ENCODE results near the gene TIMP3. TPM values are rescaled to one million over a fixed set of nuclear protein-coding genes. Genes with fewer than 3 reads are reported as not detected.

TIMP3 gene
- total and polyA plus RNA-seq, 2 donors (not counting 3 experiments of a cell fraction or from before 2014, with no cell fraction given): 0.22 to 2.0 TPM

DNA sequence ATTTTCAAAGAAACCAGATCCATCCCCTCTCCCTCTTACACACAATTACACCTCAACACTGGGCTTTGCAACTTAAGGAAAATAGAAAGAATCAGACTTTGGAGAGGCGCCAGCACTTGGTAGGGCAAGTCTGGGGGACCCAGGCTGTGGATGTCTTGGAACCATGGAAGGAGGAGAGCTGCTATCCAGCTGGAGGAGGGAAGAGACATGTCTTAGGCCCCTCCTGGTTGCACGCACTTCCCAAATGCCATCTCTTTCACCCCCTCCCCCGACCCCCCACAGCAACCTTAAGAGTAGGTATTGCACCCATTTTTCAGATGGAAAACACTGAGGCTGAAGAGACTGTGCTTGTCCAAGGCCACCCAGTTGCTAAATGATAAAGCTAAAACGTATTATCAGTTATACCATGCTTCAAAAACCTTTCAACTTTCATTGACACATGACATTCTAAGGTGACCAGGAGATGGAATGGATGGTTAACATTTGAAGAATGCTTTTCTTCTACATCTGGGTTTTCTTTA is 3.9 kb downstream of the TIMP3 start:
- Histone ChIP-seq H3K79me2 (ENCODE audit: control insufficient read depth, insufficient read depth, low read length) (no peaks in the 10 kb centered on the region), H3K27ac (ENCODE audit: insufficient read depth, low read depth, low read length) (no peak overlapping the region), H2AFZ (ENCODE audit: low read depth, low read length) (no peak overlapping the region), H3K36me3 (ENCODE audit: control insufficient read depth in 2 of 2, extremely low read depth in 1 of 2, insufficient read depth in 2 of 2, low read length in 2 of 2) (no peaks in the 10 kb centered on the region), H3K9me1 (replicated peaks; ENCODE audit: control insufficient read depth, extremely low read depth, insufficient read depth, low read length) (no peaks in the 10 kb centered on the region), H3K4me3 (replicated peaks in 1 of 3; ENCODE audit: insufficient read depth in 1 of 3, low read depth in 1 of 3, low read length in 3 of 3) (no peak overlapping the region), H3K9ac (replicated peaks; ENCODE audit: extremely low read depth, insufficient read depth, low read length) (no peak overlapping the region), H3K4me2 (ENCODE audit: insufficient read depth, low read length) (no peak overlapping the region), H3K4me1 (ENCODE audit: control insufficient read depth, extremely low read depth, insufficient read depth, low read length) (no peaks in the 10 kb centered on the region), H3K27me3 (ENCODE audit: control insufficient read depth in 2 of 2, insufficient read depth in 2 of 2, low read length in 2 of 2) (peaks cover 9 to 12% of the 10 kb centered on the region in 2 experiments), H3K9me3 (replicated peaks; ENCODE audit: control insufficient read depth, insufficient read depth, low read length) (no peaks in the 10 kb centered on the region), H4K20me1 (replicated peaks; ENCODE audit: control insufficient read depth, extremely low read depth, insufficient read depth, low read length) (no peaks in the 10 kb centered on the region)
- no peak for TF ChIP-seq JUN (IDR thresholded peaks at IDR 0.05; ENCODE audit: borderline replicate concordance, insufficient read depth, insufficient read length, low read depth)
- no peak for TF ChIP-seq MYC (IDR thresholded peaks at IDR 0.05; ENCODE audit: low read depth, low read length)
- TF ChIP-seq MAX (IDR thresholded peaks at IDR 0.05; ENCODE audit: insufficient read depth, insufficient read length): no peak
- FAIRE-seq (no peak), DNase-seq (ENCODE audit: low read depth, low spot score) (no peak)
- ChIA-PET POLR2A (no interaction called here), CTCF (no interaction called here)
- dilution Hi-C loops (cut with MboI; ENCODE audit: extremely low pct_ligation_motif_present, low sequenced_read_pairs): no loop called here
- intact Hi-C loops (cut with micrococcal nuclease): no loop called here
- BruUV-seq (replicated peaks): no TSS peak

DNA sequence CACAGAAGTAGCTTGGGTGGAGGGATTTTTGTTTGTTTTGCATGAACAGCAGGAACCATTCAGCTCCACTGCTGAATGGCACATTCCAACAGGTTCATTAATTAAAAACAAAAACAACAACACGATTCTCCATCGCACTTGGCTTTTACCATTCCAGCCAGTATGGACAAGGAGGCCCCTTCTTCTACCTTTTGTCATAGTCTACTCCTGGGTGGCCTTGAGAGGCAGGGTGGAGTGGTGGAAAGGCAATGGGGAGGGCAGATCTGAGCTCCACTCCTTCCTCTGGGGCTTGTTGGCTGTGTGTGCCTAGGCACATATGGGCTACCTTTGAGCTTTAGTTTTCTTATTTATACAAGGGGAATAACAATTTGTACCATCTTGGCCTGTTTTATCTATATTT is 4.8 kb downstream of the TIMP3 start:
- Histone ChIP-seq H3K9me3 (replicated peaks; ENCODE audit: control insufficient read depth, insufficient read depth, low read length) (no peaks in the 10 kb centered on the region), H3K4me1 (ENCODE audit: control insufficient read depth, extremely low read depth, insufficient read depth, low read length) (no peaks in the 10 kb centered on the region), H3K9ac (replicated peaks; ENCODE audit: extremely low read depth, insufficient read depth, low read length) (no peak overlapping the region), H3K79me2 (ENCODE audit: control insufficient read depth, insufficient read depth, low read length) (no peaks in the 10 kb centered on the region), H3K27ac (ENCODE audit: insufficient read depth, low read depth, low read length) (no peak overlapping the region), H3K9me1 (replicated peaks; ENCODE audit: control insufficient read depth, extremely low read depth, insufficient read depth, low read length) (no peaks in the 10 kb centered on the region), H2AFZ (ENCODE audit: low read depth, low read length) (no peak overlapping the region), H3K4me3 (replicated peaks in 1 of 3; ENCODE audit: insufficient read depth in 1 of 3, low read depth in 1 of 3, low read length in 3 of 3) (no peak overlapping the region), H3K4me2 (ENCODE audit: insufficient read depth, low read length) (no peak overlapping the region), H4K20me1 (replicated peaks; ENCODE audit: control insufficient read depth, extremely low read depth, insufficient read depth, low read length) (no peaks in the 10 kb centered on the region), H3K36me3 (ENCODE audit: control insufficient read depth in 2 of 2, extremely low read depth in 1 of 2, insufficient read depth in 2 of 2, low read length in 2 of 2) (no peaks in the 10 kb centered on the region), H3K27me3 (ENCODE audit: control insufficient read depth in 2 of 2, insufficient read depth in 2 of 2, low read length in 2 of 2) (peaks cover 6 to 7% of the 10 kb centered on the region in 2 experiments)
- DNase-seq (ENCODE audit: low read depth, low spot score): no peak
- FAIRE-seq: no peak
- no TSS peak for BruUV-seq (replicated peaks)
- dilution Hi-C loops (cut with MboI; ENCODE audit: extremely low pct_ligation_motif_present, low sequenced_read_pairs) (no loop called here), intact Hi-C loops (cut with micrococcal nuclease) (no loop called here)
- CTCF ChIA-PET: no interaction called here
- POLR2A ChIA-PET: no interaction called here
- TF ChIP-seq FOS (IDR thresholded peaks at IDR 0.05; ENCODE audit: borderline replicate concordance, insufficient read depth, low read length): no peak
- TF ChIP-seq POLR2A (IDR thresholded peaks at IDR 0.05; ENCODE audit: low read depth, low read length): no peak
- no peak for TF ChIP-seq JUN (IDR thresholded peaks at IDR 0.05; ENCODE audit: borderline replicate concordance, insufficient read depth, insufficient read length, low read depth)
- TF ChIP-seq MYC (IDR thresholded peaks at IDR 0.05; ENCODE audit: low read depth, low read length): no peak
- no peak for TF ChIP-seq EZH2 (IDR thresholded peaks at IDR 0.05; ENCODE audit: borderline replicate concordance, low read depth, low read length, severe bottlenecking)
- TF ChIP-seq POLR2AphosphoS5 (IDR thresholded peaks at IDR 0.05; ENCODE audit: insufficient read depth, low read depth, low read length): no peak
- TF ChIP-seq MAX (IDR thresholded peaks at IDR 0.05; ENCODE audit: insufficient read depth, insufficient read length): no peak
- TF ChIP-seq GATA2 (IDR thresholded peaks at IDR 0.05; ENCODE audit: insufficient read depth, insufficient read length, low read depth, low read length): no peak
- TF ChIP-seq, protein P1, sequence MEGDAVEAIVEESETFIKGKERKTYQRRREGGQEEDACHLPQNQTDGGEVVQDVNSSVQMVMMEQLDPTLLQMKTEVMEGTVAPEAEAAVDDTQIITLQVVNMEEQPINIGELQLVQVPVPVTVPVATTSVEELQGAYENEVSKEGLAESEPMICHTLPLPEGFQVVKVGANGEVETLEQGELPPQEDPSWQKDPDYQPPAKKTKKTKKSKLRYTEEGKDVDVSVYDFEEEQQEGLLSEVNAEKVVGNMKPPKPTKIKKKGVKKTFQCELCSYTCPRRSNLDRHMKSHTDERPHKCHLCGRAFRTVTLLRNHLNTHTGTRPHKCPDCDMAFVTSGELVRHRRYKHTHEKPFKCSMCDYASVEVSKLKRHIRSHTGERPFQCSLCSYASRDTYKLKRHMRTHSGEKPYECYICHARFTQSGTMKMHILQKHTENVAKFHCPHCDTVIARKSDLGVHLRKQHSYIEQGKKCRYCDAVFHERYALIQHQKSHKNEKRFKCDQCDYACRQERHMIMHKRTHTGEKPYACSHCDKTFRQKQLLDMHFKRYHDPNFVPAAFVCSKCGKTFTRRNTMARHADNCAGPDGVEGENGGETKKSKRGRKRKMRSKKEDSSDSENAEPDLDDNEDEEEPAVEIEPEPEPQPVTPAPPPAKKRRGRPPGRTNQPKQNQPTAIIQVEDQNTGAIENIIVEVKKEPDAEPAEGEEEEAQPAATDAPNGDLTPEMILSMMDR (IDR thresholded peaks at IDR 0.05; ENCODE audit: extremely low read depth in 1 of 2, insufficient read depth in 1 of 2, low read depth in 1 of 2, low read length in 2 of 2): no peak
